H7 (cell line): ENCODE measurements around the gene GOLGA6L4. TPM values are rescaled to one million over a fixed set of nuclear protein-coding genes. Genes with fewer than 3 reads are reported as not detected.
"Not testable (repeated sequence)": the region's sequence is repeated elsewhere in the genome, so short reads cannot be mapped to it uniquely, and the experiment has no call there.

ENCODE experiments used
- DNase-seq: peaks from one replicate; pipeline ENCODE4 v3.0.0; 2012
- H3K27me3 ChIP-seq: 2 replicates; pipeline ENCODE4 v1.6.0; 2011; ENCODE audit warnings: mild to moderate bottlenecking, low read length; ENCODE audit not compliant: control insufficient read depth, insufficient read depth
- H3K36me3 ChIP-seq: replicated peaks from 2 replicates; pipeline ENCODE4 v1.5.1; 2011; ENCODE audit warnings: low read length; ENCODE audit not compliant: control insufficient read depth, insufficient read depth
- H3K4me3 ChIP-seq: 2 replicates; pipeline ENCODE4 v1.5.1; 2011; ENCODE audit warnings: low read depth, mild to moderate bottlenecking, control low read depth, low read length, moderate library complexity; ENCODE audit not compliant: insufficient read depth
- total RNA-seq: library from RNA; depleted of rRNA; stranded (reverse); fragments of >200 nt; shearing (Covaris generic); gene quantifications from 2 replicates; pipeline ENCODE4 v1.2.3, GENCODE V29; 2014; rRNA removed

The GOLGA6L4 gene, protein sequence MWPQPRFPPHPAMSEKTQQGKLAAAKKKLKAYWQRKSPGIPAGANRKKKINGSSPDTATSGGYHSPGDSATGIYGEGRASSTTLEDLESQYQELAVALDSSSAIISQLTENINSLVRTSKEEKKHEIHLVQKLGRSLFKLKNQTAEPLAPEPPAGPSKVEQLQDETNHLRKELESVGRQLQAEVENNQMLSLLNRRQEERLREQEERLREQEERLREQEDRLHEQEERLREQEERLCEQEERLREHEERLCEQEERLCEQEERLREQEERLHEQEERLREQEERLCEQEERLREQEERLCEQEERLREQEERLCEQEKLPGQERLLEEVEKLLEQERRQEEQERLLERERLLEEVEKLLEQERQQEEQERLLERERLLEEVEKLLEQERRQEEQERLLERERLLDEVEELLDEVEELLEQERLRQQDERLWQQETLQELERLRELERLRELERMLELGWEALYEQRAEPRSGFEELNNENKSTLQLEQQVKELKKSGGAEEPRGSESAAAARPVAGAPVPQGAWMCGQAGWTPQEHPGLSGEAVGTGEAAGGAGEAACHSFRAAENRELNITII
- 0.10 and 1.8 TPM in 2 replicates for total RNA-seq

GRCh38 chr15:84235573-84235972, at the start of gene GOLGA6L4:
Gene GOLGA6L4 (plus strand): TSS chr15:84235773. CDS start chr15:84235835, 62 bp downstream.
- not testable (repeated sequence) for H3K27me3 ChIP-seq

DNA sequence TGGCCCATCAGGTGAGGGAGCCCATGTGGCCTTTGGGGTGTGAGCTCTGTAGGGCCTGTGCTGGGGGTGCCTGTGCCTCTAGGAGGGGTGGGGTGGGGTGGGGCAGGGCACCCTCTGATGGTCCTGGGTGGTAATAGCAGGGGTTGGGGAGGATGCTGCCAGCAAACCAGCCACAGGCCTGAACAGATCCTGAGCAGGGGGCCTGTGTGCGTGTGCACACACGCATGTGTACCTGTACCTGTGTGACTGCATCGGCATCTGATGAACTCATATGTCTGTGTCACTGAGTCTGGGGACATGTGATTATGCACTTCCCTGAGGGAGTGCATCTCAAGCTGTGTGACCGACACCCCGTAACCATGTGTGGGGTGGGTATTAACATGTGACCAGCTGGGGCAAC, 42.6 kb upstream of the GOLGA6L4 start:
- not testable (repeated sequence) for H3K27me3 ChIP-seq, H3K36me3 ChIP-seq, H3K4me3 ChIP-seq, DNase-seq

More at GRCh38 chr15:84235573-84235972, at the start of gene GOLGA6L4:
- not testable (repeated sequence) for DNase-seq, H3K36me3 ChIP-seq, H3K4me3 ChIP-seq

- H3K36me3 ChIP-seq, DNase-seq, H3K4me3 ChIP-seq, H3K27me3 ChIP-seq: not testable (repeated sequence)
Measured at GRCh38 chr15:84195603-84196002, 40.0 kb upstream of the GOLGA6L4 start.

GRCh38 chr15:84196530-84197188, 38.9 kb upstream of the GOLGA6L4 start:
- H3K36me3 ChIP-seq, H3K4me3 ChIP-seq, H3K27me3 ChIP-seq, DNase-seq: not testable (repeated sequence)

GRCh38 chr15:84199865-84200264, 35.7 kb upstream of the GOLGA6L4 start:
- not testable (repeated sequence) for H3K4me3 ChIP-seq, DNase-seq, H3K36me3 ChIP-seq, H3K27me3 ChIP-seq

GRCh38 chr15:84246441-84246840, 10.9 kb downstream of the GOLGA6L4 start:
- not testable (repeated sequence) for H3K36me3 ChIP-seq, H3K4me3 ChIP-seq, DNase-seq, H3K27me3 ChIP-seq
